H1 (cell line): ENCODE data around the gene STAT1. TPM values are rescaled to one million over a fixed set of nuclear protein-coding genes. Genes with fewer than 3 reads are reported as not detected.

Experiments used
- CTCF ChIA-PET: fragments of 300-600 bp; sonication (Branson Sonifier 250); formaldehyde crosslinking; loops from one replicate; lab custom pipeline; 2021; ENCODE audit not compliant: partially characterized antibody; lab: Charles Lee
- POLR2A ChIA-PET: fragments of 300-600 bp; sonication (Branson Sonifier 250); formaldehyde crosslinking; loops from one replicate; lab custom pipeline; 2021; ENCODE audit warnings: inconsistent platforms; ENCODE audit not compliant: partially characterized antibody; lab: Charles Lee
- DNase-seq, 2 experiments: peaks; one replicate each; pipeline versions ENCODE4 v3.0.0 to v3.0.0-alpha.2; 2010 to 2022; ENCODE audit warnings: low spot score in 2 of 2, low read depth in 1 of 2, mixed read lengths in 1 of 2
- FAIRE-seq: peaks from 2 replicates; lab custom pipeline; 2011; peaks lifted over from hg19 to GRCh38; lab: Jason Lieb, UNC
- H2AFZ ChIP-seq: 2 replicates; pipeline ENCODE4 v1.8.1; 2012; ENCODE audit warnings: low read length, inconsistent platforms
- H2AK5ac ChIP-seq: 2 replicates; pipeline ENCODE4 v1.6.1; 2013; ENCODE audit warnings: low read depth, low read length
- H2BK120ac ChIP-seq: replicated peaks from 2 replicates; pipeline ENCODE3; 2013; ENCODE audit warnings: low read depth, low read length, inconsistent platforms
- H2BK12ac ChIP-seq: 2 replicates; pipeline ENCODE4 v1.6.1; 2013; ENCODE audit warnings: low read depth, low read length
- H2BK15ac ChIP-seq: 2 replicates; pipeline ENCODE4 v1.6.1; 2013; ENCODE audit warnings: low read length
- H2BK20ac ChIP-seq: 2 replicates; pipeline ENCODE4 v1.6.1; 2013; ENCODE audit warnings: low read length
- H2BK5ac ChIP-seq: 2 replicates; pipeline ENCODE4 v1.6.1; 2013; ENCODE audit warnings: low read depth, low read length
- H3K14ac ChIP-seq: 2 replicates; pipeline ENCODE4 v1.6.1; 2013; ENCODE audit warnings: inconsistent platforms; ENCODE audit not compliant: insufficient read length
- H3K18ac ChIP-seq: 2 replicates; pipeline ENCODE4 v1.6.1; 2013; ENCODE audit warnings: low read length; ENCODE audit errors: extremely low read depth
- H3K23ac ChIP-seq: 2 replicates; pipeline ENCODE4 v1.6.1; 2013; ENCODE audit warnings: inconsistent platforms; ENCODE audit not compliant: insufficient read length
- H3K23me2 ChIP-seq: 2 replicates; pipeline ENCODE4 v1.6.1; 2013; ENCODE audit warnings: low read depth, low read length
- H3K27ac ChIP-seq: 2 replicates; pipeline ENCODE4 v1.6.1; 2011; ENCODE audit warnings: low read depth, low read length, inconsistent platforms
- H3K27me3 ChIP-seq, 4 experiments: replicated peaks in 1 of 4; 1 replicate in 1 of 4; 2 replicates in 3 of 4; pipeline versions ENCODE4 v1.6.1 to v1.8.1; 2011 to 2013; ENCODE audit warnings: low read length in 3 of 4, mild to moderate bottlenecking in 3 of 4, inconsistent platforms in 2 of 4, mixed read lengths in 2 of 4, moderate library complexity in 1 of 4; ENCODE audit not compliant: control insufficient read depth in 3 of 4, insufficient read depth in 3 of 4; ENCODE audit errors: extremely low read depth in 1 of 4
- H3K36me3 ChIP-seq, 4 experiments: 2 replicates each; pipeline versions ENCODE4 v1.6.1 to v1.8.1; 2011 to 2013; ENCODE audit warnings: mild to moderate bottlenecking in 4 of 4, low read length in 3 of 4, moderate library complexity in 2 of 4, control low read depth in 1 of 4, inconsistent platforms in 1 of 4; ENCODE audit not compliant: insufficient read depth in 4 of 4, control insufficient read depth in 2 of 4
- H3K4ac ChIP-seq: replicated peaks from 2 replicates; pipeline ENCODE3; 2013; ENCODE audit warnings: low read length, low read depth, mixed read lengths, inconsistent platforms; ENCODE audit not compliant: insufficient read length
- H3K4me1 ChIP-seq, 4 experiments: replicated peaks in 1 of 4; 1 replicate in 1 of 4; 2 replicates in 3 of 4; pipeline versions ENCODE4 v1.6.1 to v1.8.1; 2011 to 2013; ENCODE audit warnings: low read length in 3 of 4, inconsistent platforms in 2 of 4, mixed read lengths in 1 of 4; ENCODE audit not compliant: insufficient read depth in 4 of 4, control insufficient read depth in 3 of 4
- H3K4me2 ChIP-seq, 2 experiments: 2 replicates each; pipeline versions ENCODE4 v1.6.1 to v1.8.1; 2011 to 2013; ENCODE audit warnings: low read depth in 2 of 2, low read length in 2 of 2, control low read depth in 1 of 2, inconsistent platforms in 1 of 2, mild to moderate bottlenecking in 1 of 2; ENCODE audit not compliant: insufficient read depth in 1 of 2
- H3K4me3 ChIP-seq, 4 experiments: fragments of 200-600, 300-600 bp in 1 of 4; sonication (generic), shearing (Covaris generic), sonication (Bioruptor Twin) in 1 of 4; 2 replicates each; pipeline versions ENCODE4 v1.5.1 to v1.8.1; 2011 to 2016; ENCODE audit warnings: low read length in 4 of 4, low read depth in 3 of 4, control low read depth in 2 of 4, inconsistent platforms in 2 of 4, mild to moderate bottlenecking in 2 of 4, mixed read lengths in 1 of 4, moderate library complexity in 1 of 4; ENCODE audit not compliant: insufficient read depth in 2 of 4; ENCODE audit errors: extremely low read depth in 1 of 4
- H3K56ac ChIP-seq: replicated peaks from 2 replicates; pipeline ENCODE3; 2013; ENCODE audit warnings: low read depth, mild to moderate bottlenecking, mixed read lengths, low read length, inconsistent platforms; ENCODE audit not compliant: insufficient read length
- H3K79me1 ChIP-seq: 2 replicates; pipeline ENCODE4 v1.6.1; 2013; ENCODE audit warnings: low read depth, low read length, control low read depth
- H3K79me2 ChIP-seq, 2 experiments: 2 replicates each; pipeline versions ENCODE4 v1.6.1 to v1.8.1; 2012 to 2013; ENCODE audit warnings: low read length in 2 of 2, mild to moderate bottlenecking in 2 of 2, inconsistent platforms in 1 of 2; ENCODE audit not compliant: insufficient read depth in 2 of 2, control insufficient read depth in 1 of 2
- H3K9ac ChIP-seq, 4 experiments: replicated peaks in 1 of 4; 1 replicate in 1 of 4; 2 replicates in 3 of 4; pipeline versions ENCODE4 v1.6.1 to v1.8.1; 2011 to 2013; ENCODE audit warnings: low read depth in 3 of 4, low read length in 3 of 4, control low read depth in 2 of 4, mild to moderate bottlenecking in 2 of 4, moderate library complexity in 2 of 4, inconsistent platforms in 1 of 4; ENCODE audit errors: extremely low read depth in 1 of 4
- H3K9me3 ChIP-seq, 2 experiments: 2 replicates each; pipeline versions ENCODE4 v1.6.1 to v1.8.1; 2012 to 2013; ENCODE audit warnings: mild to moderate bottlenecking in 2 of 2, moderate library complexity in 2 of 2, control low read depth in 1 of 2, inconsistent platforms in 1 of 2, low read depth in 1 of 2, low read length in 1 of 2, mixed read lengths in 1 of 2; ENCODE audit not compliant: insufficient read depth in 2 of 2
- H4K20me1 ChIP-seq, 2 experiments: replicated peaks in 1 of 2; 2 replicates each; pipeline versions ENCODE3 to v1.8.1; 2011 to 2013; ENCODE audit warnings: inconsistent platforms in 2 of 2, low read length in 2 of 2, mild to moderate bottlenecking in 1 of 2; ENCODE audit not compliant: insufficient read depth in 2 of 2, control insufficient read depth in 1 of 2
- H4K5ac ChIP-seq: 2 replicates; pipeline ENCODE4 v1.6.1; 2013; ENCODE audit warnings: low read length, low read depth, mixed read lengths, inconsistent platforms; ENCODE audit not compliant: insufficient read length
- H4K8ac ChIP-seq: 2 replicates; pipeline ENCODE4 v1.8.0; 2013; ENCODE audit warnings: mild to moderate bottlenecking, moderate library complexity, low read length, inconsistent platforms; ENCODE audit not compliant: insufficient read depth; ENCODE audit errors: extremely low read depth
- H4K91ac ChIP-seq: replicated peaks from 2 replicates; pipeline ENCODE3; 2013; ENCODE audit warnings: low read length, mixed read lengths, inconsistent platforms; ENCODE audit not compliant: insufficient read length
- CBX8 ChIP-seq: fragments of 300-800, 300-1000 bp; sonication (generic); IDR thresholded peaks from 2 replicates; pipeline ENCODE4 v1.7.1; 2016; ENCODE audit warnings: low read depth, low read length, borderline replicate concordance
- KDM1A ChIP-seq: fragments of 200-600, 300-600 bp; sonication (generic); IDR thresholded peaks from 2 replicates; pipeline ENCODE4 v1.7.1; 2016; ENCODE audit warnings: mild to moderate bottlenecking, low read length, borderline replicate concordance
- KDM4A ChIP-seq: IDR thresholded peaks from one replicate; pipeline ENCODE4 v1.7.1; 2012; ENCODE audit warnings: low read depth, mild to moderate bottlenecking, moderate library complexity, low read length, inconsistent platforms; ENCODE audit not compliant: severe bottlenecking
- POLR2AphosphoS5 ChIP-seq: IDR thresholded peaks from 2 replicates; pipeline ENCODE4 v1.6.1; 2011; ENCODE audit warnings: low read depth, low read length
- WGBS, 2 experiments: shearing (Covaris generic) in 1 of 2; methylation state at CpG; one replicate each; pipeline versions ENCODE4 v1.1.6 to v1.1.7; 2013 to 2015; ENCODE audit warnings: low lambda C conversion rate in 2 of 2, mixed read lengths in 2 of 2, inconsistent platforms in 1 of 2, low coverage in 1 of 2, missing lambda C conversion rate in 1 of 2; ENCODE audit not compliant: insufficient replicate concordance in 2 of 2, insufficient coverage in 1 of 2, insufficient read length in 1 of 2; ENCODE audit errors: extremely low coverage in 1 of 2, missing lambda C conversion rate in 1 of 2; 5-methylcytosine and 5-hydroxymethylcytosine counted together
- polyA plus RNA-seq, 7 experiments: library from polyadenylated mRNA; depleted of rRNA in 3 of 7; stranded (reverse) in 5 of 7; unstranded in 2 of 7; fragments of >200 nt in 5 of 7; fragments of 200-250 nt in 2 of 7; gene quantifications; 1 replicate in 5 of 7; 2 replicates in 1 of 7; 4 replicates in 1 of 7; pipeline versions ENCODE4 v1.2.1 to v1.2.3, GENCODE V29; 2011 to 2013; ENCODE audit warnings: missing spikeins in 2 of 7, mixed read lengths in 2 of 7
- total RNA-seq: library from RNA; stranded (reverse); fragmentation: NEBNext Ultra II Directional; extraction: Animal tissue kit (Norgen Biotek cat#: 25700); gene quantifications from 2 replicates; pipeline ENCODE4 v1.2.1, GENCODE V29; 2021

The STAT1 gene
- total and polyA plus RNA-seq, 2 of the 8 experiments (the other 6 are each of a cell fraction or from before 2014, with no cell fraction given): 20.3 to 43.0 TPM

DNA sequence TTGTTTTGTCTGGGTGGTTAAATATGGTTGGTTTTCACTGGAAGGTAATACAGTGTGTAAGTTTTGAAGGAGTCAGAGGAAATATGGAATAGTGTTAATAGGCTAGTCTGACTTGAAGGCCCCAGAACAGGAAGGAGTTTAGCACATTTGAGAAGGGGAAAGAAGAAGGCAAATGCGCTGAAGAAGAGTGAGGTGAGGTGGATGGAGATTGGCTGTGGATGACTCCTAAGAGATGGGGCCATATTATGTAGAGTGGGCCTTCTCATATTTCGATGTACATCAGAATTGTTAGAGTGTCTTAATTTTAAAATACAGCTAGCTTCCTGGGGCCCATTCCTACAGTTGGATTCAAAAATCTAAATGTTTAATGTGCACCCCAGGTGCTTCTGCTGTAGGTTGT, 72.4 kb downstream of the STAT1 start:
- whole genome bisulfite sequencing, 2 experiments: 89% methylated on average over 2 of the region's 2 CpGs; no CpG with 5 or more reads in 1 of the 2 experiments
- ChIA-PET POLR2A (interaction anchor here (1.4 to 2.6 kb wide), 2 partner anchors 9 to 15 kb away, joined by 4 to 9 read pairs; no protein-coding TSS in a partner anchor), CTCF (no interaction called here)
- Histone ChIP-seq H3K4me3 (no peak overlapping the region), H2AFZ (no peak overlapping the region), H3K4me2 (no peak overlapping the region), H3K14ac (no peak overlapping the region), H2BK120ac (no peak overlapping the region), H2BK12ac (no peak overlapping the region), H4K20me1 (no peaks in the 10 kb centered on the region), H3K79me1 (no peaks in the 10 kb centered on the region), H3K27me3 (no peaks in the 10 kb centered on the region), H2BK15ac (no peak overlapping the region), H4K8ac (no peak overlapping the region), H4K5ac (no peak overlapping the region), H4K91ac (no peak overlapping the region), H3K18ac (no peak overlapping the region), H3K36me3 (no peaks in the 10 kb centered on the region), H3K56ac (no peak overlapping the region), H3K9me3 (no peaks in the 10 kb centered on the region), H2AK5ac (no peak overlapping the region), H3K23ac (no peak overlapping the region), H3K4me1 (peaks cover 0 to 2% (median 0%) of the 10 kb centered on the region in 4 experiments; a peak in 2 of 7 replicates), H3K4ac (no peak overlapping the region), H2BK20ac (no peak overlapping the region), H3K23me2 (no peaks in the 10 kb centered on the region; the same call in 1 of the 2 replicates), H2BK5ac (no peak overlapping the region), H3K79me2 (no peaks in the 10 kb centered on the region), H3K9ac (no peak overlapping the region), H3K27ac (no peak overlapping the region)
- FAIRE-seq (no peak), DNase-seq (no peak)
- TF ChIP-seq KDM1A (no peak), KDM4A (no peak), CBX8 (no peak), POLR2AphosphoS5 (0 out of 2 replicates have a peak, but pooled peaks have one; percentile 31)
